PC-9 (cell line): ENCODE data around the gene RNF220. TPM values are rescaled to one million over a fixed set of nuclear protein-coding genes. Genes with fewer than 3 reads are reported as not detected.

ENCODE experiments used
- BruUV-seq: library from RNA; stranded (reverse); fragments of 400-500 nt; replicated peaks from 2 replicates; lab custom pipeline; 2021; lab: Mats Ljungman, UMichigan
- CTCF ChIA-PET: fragments of 300-600 bp; sonication (Branson Sonifier 250); formaldehyde crosslinking; loops from one replicate; lab custom pipeline; 2022; ENCODE audit warnings: antibody characterized with exemption; lab: Charles Lee
- POLR2A ChIA-PET: fragments of 300-600 bp; sonication (Branson Sonifier 250); formaldehyde crosslinking; loops from one replicate; lab custom pipeline; 2022; ENCODE audit warnings: antibody characterized with exemption; ENCODE audit not compliant: unreplicated experiment; lab: Charles Lee
- DNase-seq, 2 experiments: peaks; one replicate each; pipeline versions ENCODE4 v3.0.0 to v3.0.0-alpha.2; 2015 to 2022; ENCODE audit warnings: mixed read lengths in 1 of 2
- H2AFZ ChIP-seq: fragments of 200-600 bp; sonication (generic); 2 replicates; pipeline ENCODE4 v1.8.1; 2017; ENCODE audit warnings: antibody characterized with exemption
- H3F3A ChIP-seq: fragments of 200-600 bp; sonication (generic); 2 replicates; pipeline ENCODE4 v1.8.1; 2017; ENCODE audit warnings: antibody characterized with exemption, mild to moderate bottlenecking, low read depth; ENCODE audit not compliant: insufficient read depth
- H3K27ac ChIP-seq: fragments of 200-600 bp; sonication (generic); 2 replicates; pipeline ENCODE4 v1.6.1; 2016; ENCODE audit warnings: mixed run types
- H3K27me3 ChIP-seq: fragments of 200-600 bp; sonication (generic); 2 replicates; pipeline ENCODE4 v1.6.1; 2016; ENCODE audit warnings: low read depth, mixed run types; ENCODE audit not compliant: insufficient read depth
- H3K36me3 ChIP-seq: fragments of 200-600 bp; sonication (generic); 2 replicates; pipeline ENCODE4 v1.6.1; 2016; ENCODE audit warnings: low read depth, mixed run types
- H3K4me1 ChIP-seq: fragments of 200-600 bp; sonication (generic); replicated peaks from 2 replicates; pipeline ENCODE4 v1.6.1; 2016; ENCODE audit warnings: mixed run types; ENCODE audit not compliant: insufficient read depth
- H3K4me2 ChIP-seq: fragments of 200-600 bp; sonication (generic); 2 replicates; pipeline ENCODE4 v1.6.1; 2017; ENCODE audit warnings: mixed run types
- H3K4me3 ChIP-seq: fragments of 200-600 bp; sonication (generic); 2 replicates; pipeline ENCODE4 v1.6.1; 2016; ENCODE audit warnings: mixed run types
- H3K79me2 ChIP-seq: fragments of 200-600 bp; sonication (generic); 2 replicates; pipeline ENCODE4 v1.6.1; 2017; ENCODE audit warnings: low read depth, mixed run types
- H3K9me2 ChIP-seq: fragments of 200-600 bp; sonication (generic); 2 replicates; pipeline ENCODE4 v1.8.1; 2017; ENCODE audit warnings: mild to moderate bottlenecking; ENCODE audit not compliant: insufficient read depth
- H3K9me3 ChIP-seq: fragments of 200-600 bp; sonication (generic); 2 replicates; pipeline ENCODE4 v1.8.1; 2016; ENCODE audit warnings: low read depth; ENCODE audit not compliant: insufficient read depth
- H4K20me1 ChIP-seq: fragments of 200-600 bp; sonication (generic); 2 replicates; pipeline ENCODE4 v1.8.1; 2017; ENCODE audit not compliant: insufficient read depth
- EZH2 ChIP-seq: fragments of 200-600 bp; sonication (generic); IDR thresholded peaks from 2 replicates; pipeline ENCODE4 v1.8.0; 2017; ENCODE audit warnings: antibody characterized with exemption, low read depth
- intact Hi-C: fragments of 100-400 bp; cut with micrococcal nuclease; formaldehyde crosslinking; loops from one replicate; pipeline ENCODE4 v1.10.0; 2022; ENCODE audit not compliant: unreplicated experiment
- total RNA-seq: library from RNA; stranded (reverse); gene quantifications from 2 replicates; pipeline ENCODE4 v1.2.3, GENCODE V29; 2021
- TF ChIP-seq, protein P1 (sequence below): fragments of 200-600 bp; sonication (generic); conservative IDR thresholded peaks from 2 replicates; pipeline ENCODE4 v1.6.1; 2017; ENCODE audit warnings: mixed run types, antibody characterized with exemption, mild to moderate bottlenecking, moderate library complexity

The RNF220 gene
- total RNA-seq, 1 experiment from 2014 or later = 82.9 TPM

DNA sequence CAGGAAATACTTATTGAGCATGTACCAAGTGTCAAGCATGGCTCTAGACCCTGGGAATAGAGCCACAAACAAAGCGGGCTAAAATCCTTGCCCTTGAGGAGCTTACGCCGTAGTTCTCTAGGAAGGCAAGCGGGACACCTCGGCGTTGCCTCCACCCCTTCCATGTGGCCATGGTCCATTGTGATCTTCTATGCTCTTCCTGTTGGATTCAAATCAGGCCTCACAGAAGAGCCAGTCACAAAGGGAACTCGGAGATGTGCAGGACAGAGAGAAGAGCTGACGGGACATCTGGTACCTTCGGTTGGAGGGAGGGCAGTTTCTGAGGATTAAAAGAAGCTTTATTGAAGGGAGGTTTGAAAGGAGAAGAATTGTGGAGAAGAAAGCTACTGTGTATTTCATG, 139.9 kb downstream of the RNF220 start:
- CTCF ChIA-PET = interaction anchor here (1.5 kb wide), 1 partner anchor 28 kb away, joined by 6 read pairs; no protein-coding TSS in a partner anchor
- BruUV-seq = no TSS peak
- intact Hi-C loops = no loop called here
- no peaks in the 10 kb centered on the region for H3K9me3 ChIP-seq
- H3K27me3 ChIP-seq = no peaks in the 10 kb centered on the region
- H3K9me2 ChIP-seq = no peaks in the 10 kb centered on the region
- peaks cover 34% of the 10 kb centered on the region for H3K4me1 ChIP-seq
- no peaks in the 10 kb centered on the region for H4K20me1 ChIP-seq
- TF ChIP-seq EZH2 = no peak
- TF ChIP-seq, protein P1, sequence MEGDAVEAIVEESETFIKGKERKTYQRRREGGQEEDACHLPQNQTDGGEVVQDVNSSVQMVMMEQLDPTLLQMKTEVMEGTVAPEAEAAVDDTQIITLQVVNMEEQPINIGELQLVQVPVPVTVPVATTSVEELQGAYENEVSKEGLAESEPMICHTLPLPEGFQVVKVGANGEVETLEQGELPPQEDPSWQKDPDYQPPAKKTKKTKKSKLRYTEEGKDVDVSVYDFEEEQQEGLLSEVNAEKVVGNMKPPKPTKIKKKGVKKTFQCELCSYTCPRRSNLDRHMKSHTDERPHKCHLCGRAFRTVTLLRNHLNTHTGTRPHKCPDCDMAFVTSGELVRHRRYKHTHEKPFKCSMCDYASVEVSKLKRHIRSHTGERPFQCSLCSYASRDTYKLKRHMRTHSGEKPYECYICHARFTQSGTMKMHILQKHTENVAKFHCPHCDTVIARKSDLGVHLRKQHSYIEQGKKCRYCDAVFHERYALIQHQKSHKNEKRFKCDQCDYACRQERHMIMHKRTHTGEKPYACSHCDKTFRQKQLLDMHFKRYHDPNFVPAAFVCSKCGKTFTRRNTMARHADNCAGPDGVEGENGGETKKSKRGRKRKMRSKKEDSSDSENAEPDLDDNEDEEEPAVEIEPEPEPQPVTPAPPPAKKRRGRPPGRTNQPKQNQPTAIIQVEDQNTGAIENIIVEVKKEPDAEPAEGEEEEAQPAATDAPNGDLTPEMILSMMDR = no peak
- no peak overlapping the region for H2AFZ ChIP-seq
- no peaks in the 10 kb centered on the region for H3K36me3 ChIP-seq
- no peak overlapping the region for H3K4me2 ChIP-seq
- no peak overlapping the region for H3K27ac ChIP-seq
- no peaks in the 10 kb centered on the region for H3K79me2 ChIP-seq
- peaks cover 4% of the 10 kb centered on the region; the same call in 1 of the 2 replicates for H3F3A ChIP-seq
- H3K4me3 ChIP-seq = no peak overlapping the region
- POLR2A ChIA-PET = no interaction called here
- no peak for DNase-seq

DNA sequence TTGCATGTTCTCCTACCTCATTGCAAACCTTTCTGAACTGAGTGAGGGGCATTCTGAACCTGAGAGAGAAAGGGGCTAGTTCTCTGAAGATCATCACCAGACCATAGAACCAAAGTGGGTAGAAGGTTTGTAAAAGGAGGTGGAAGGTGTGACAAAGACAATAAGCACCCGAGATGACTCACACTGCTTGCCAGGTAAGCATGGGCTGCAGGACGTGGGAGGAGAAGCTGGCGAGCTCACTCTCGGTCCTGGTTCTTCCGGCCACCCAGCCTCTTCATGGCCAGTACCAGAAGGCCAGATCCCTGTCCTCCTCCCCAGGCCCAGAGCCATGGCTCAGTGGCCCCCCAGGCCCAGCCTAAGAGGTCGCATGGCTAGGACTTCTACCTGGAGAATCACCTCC, 140.9 kb downstream of the RNF220 start:
- no peak for TF ChIP-seq EZH2
- TF ChIP-seq, protein P1 = no peak
- H3K79me2 ChIP-seq = no peaks in the 10 kb centered on the region
- H3K27ac ChIP-seq = peak overlapping the region; percentile 60
- H3K9me3 ChIP-seq = no peaks in the 10 kb centered on the region
- peaks cover 34% of the 10 kb centered on the region for H3K4me1 ChIP-seq
- H3K4me2 ChIP-seq = peak overlapping the region; percentile 89
- peaks cover 4% of the 10 kb centered on the region; the same call in 1 of the 2 replicates for H3F3A ChIP-seq
- H3K4me3 ChIP-seq = no peak overlapping the region; the same call in 1 of the 2 replicates
- no peaks in the 10 kb centered on the region for H4K20me1 ChIP-seq
- peak overlapping the region; percentile 83 for H2AFZ ChIP-seq
- peak; percentile 68 to 83 for DNase-seq
- ChIA-PET CTCF (interaction anchor here (1.5 to 2.8 kb wide), 2 partner anchors 14 to 27 kb away, joined by 6 to 9 read pairs; no protein-coding TSS in a partner anchor), POLR2A (interaction anchor here (0.5 to 0.7 kb wide), 5 partner anchors 12 to 790 kb away, joined by 4 to 11 read pairs (median 5); partner anchors contain the start of gene DMAP1)
- no TSS peak for BruUV-seq
- H3K36me3 ChIP-seq = no peaks in the 10 kb centered on the region
- no peaks in the 10 kb centered on the region for H3K27me3 ChIP-seq
- no peaks in the 10 kb centered on the region for H3K9me2 ChIP-seq
- intact Hi-C loops = no loop called here

DNA sequence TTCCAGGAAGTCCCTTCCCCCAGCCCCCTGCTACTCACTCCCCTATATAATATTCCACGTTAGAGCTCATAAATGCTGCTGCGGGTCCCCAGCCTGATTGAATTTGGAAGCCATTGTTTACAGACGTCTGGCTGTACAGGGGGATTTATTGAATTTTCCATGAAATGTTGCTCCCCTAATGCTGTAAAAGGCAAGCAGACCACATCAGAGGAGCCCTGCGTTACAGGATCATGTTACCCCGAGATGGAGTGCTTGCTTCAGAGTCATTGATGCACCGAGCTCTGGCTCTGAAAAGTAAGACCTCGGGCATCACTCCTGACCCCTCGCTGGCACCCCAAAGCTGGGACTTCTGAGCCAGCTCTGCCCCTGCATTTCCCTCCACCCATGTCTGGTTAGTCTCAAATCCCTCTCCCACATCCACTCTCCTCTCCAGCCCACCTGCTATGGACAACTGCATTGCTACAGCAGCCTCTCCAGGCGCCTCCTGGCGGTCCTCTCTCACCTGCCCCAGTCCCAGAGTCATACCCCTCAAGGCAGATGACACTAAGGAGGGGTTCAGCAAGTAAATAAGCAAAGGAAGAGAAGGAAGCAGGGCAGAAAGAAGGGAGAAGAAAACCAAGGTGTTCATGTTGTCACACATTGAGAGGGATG, 141.5 kb downstream of the RNF220 start:
- H3K9me3 ChIP-seq = no peaks in the 10 kb centered on the region
- H3K4me3 ChIP-seq = no peak overlapping the region; the same call in 1 of the 2 replicates
- BruUV-seq = TSS peak; percentile 57
- peak overlapping the region; percentile 60 for H3K27ac ChIP-seq
- TF ChIP-seq EZH2 = no peak
- TF ChIP-seq, protein P1 = no peak
- H3K4me2 ChIP-seq = peak overlapping the region; percentile 89
- intact Hi-C loops = no loop called here
- H3K79me2 ChIP-seq = no peaks in the 10 kb centered on the region
- peak overlapping the region; percentile 83 for H2AFZ ChIP-seq
- H3K36me3 ChIP-seq = no peaks in the 10 kb centered on the region
- H3F3A ChIP-seq = peaks cover 4% of the 10 kb centered on the region; the same call in 1 of the 2 replicates
- H4K20me1 ChIP-seq = no peaks in the 10 kb centered on the region
- ChIA-PET CTCF (interaction anchor here (1.5 to 2.8 kb wide), 2 partner anchors 15 to 26 kb away, joined by 6 to 9 read pairs; no protein-coding TSS in a partner anchor), POLR2A (interaction anchor here (0.5 to 0.6 kb wide), 2 partner anchors 392 to 790 kb away, joined by 4 to 5 read pairs; no protein-coding TSS in a partner anchor)
- no peak for DNase-seq
- H3K9me2 ChIP-seq = no peaks in the 10 kb centered on the region
- H3K4me1 ChIP-seq = peaks cover 34% of the 10 kb centered on the region
- H3K27me3 ChIP-seq = no peaks in the 10 kb centered on the region
